Upper lobe of left lung (tissue), 6 donors: ENCODE measurements around the gene ADAMTS16. TPM values are rescaled to one million over a fixed set of nuclear protein-coding genes. Genes with fewer than 3 reads are reported as not detected.

Experiments used
- ATAC-seq, 2 donors: fragments of 200-7000 bp; cut with Tn5 transposase; one replicate each; pipeline ENCODE4 v1.9.1; 2022; ENCODE audit warnings: mild to moderate bottlenecking in 2 of 2, moderate library complexity in 2 of 2; ENCODE audit not compliant: low FRiP score in 2 of 2
- DNase-seq, 2 donors: peaks; one replicate each; pipeline ENCODE4 v3.0.0-alpha.2; 2019 to 2020
- H3K27ac ChIP-seq, 4 donors: fragments of 200-600 bp; sonication (generic); one replicate each; pipeline ENCODE4 v1.5.1; 2016 to 2019
- H3K27me3 ChIP-seq, 4 donors: fragments of 200-600 bp; sonication (generic); one replicate each; pipeline ENCODE4 v1.5.1; 2017 to 2019
- H3K36me3 ChIP-seq, 4 donors: fragments of 200-600 bp; sonication (generic); one replicate each; pipeline ENCODE4 v1.5.1; 2016 to 2019
- H3K4me1 ChIP-seq, 4 donors: fragments of 200-600 bp; sonication (generic); one replicate each; pipeline ENCODE4 v1.5.1; 2018 to 2019
- H3K4me3 ChIP-seq, 4 donors: fragments of 200-600 bp; sonication (generic); one replicate each; pipeline ENCODE4 v1.5.1; 2017 to 2019; ENCODE audit warnings: mild to moderate bottlenecking in 2 of 4, moderate library complexity in 1 of 4
- H3K9me3 ChIP-seq, 4 donors: fragments of 200-600 bp; sonication (generic); one replicate each; pipeline ENCODE4 v1.5.1; 2018 to 2019
- CTCF ChIP-seq, 6 experiments: fragments of 450-650 bp in 4 of 6; fragments of 200-600 bp in 2 of 6; sonication (generic) in 2 of 6; IDR thresholded peaks; one replicate each; pipeline ENCODE4 v1.5.1; 2016 to 2019; ENCODE audit warnings: antibody characterized with exemption in 6 of 6
- EP300 ChIP-seq, 4 donors: sonication (generic); formaldehyde crosslinking; IDR thresholded peaks; one replicate each; pipeline ENCODE4 v1.5.1; 2017; ENCODE audit warnings: antibody characterized with exemption in 4 of 4, control low read depth in 2 of 4
- POLR2A ChIP-seq, 4 donors: fragments of 450-650 bp; IDR thresholded peaks; one replicate each; pipeline ENCODE4 v1.5.1; 2016 to 2017; ENCODE audit warnings: antibody characterized with exemption in 4 of 4, mild to moderate bottlenecking in 2 of 4
- POLR2AphosphoS5 ChIP-seq, 2 donors: sonication (generic); formaldehyde crosslinking; IDR thresholded peaks; one replicate each; pipeline ENCODE4 v1.5.1; 2017; ENCODE audit warnings: antibody characterized with exemption in 2 of 2
- WGBS, 2 donors: methylation state at CpG; one replicate each; pipeline ENCODE4 v1.1.5; 2017 to 2018; 5-methylcytosine and 5-hydroxymethylcytosine counted together
- small RNA-seq, 4 donors: library from RNA; depleted of rRNA; stranded (forward); fragments of <200 nt; gene quantifications; one replicate each; pipeline ENCODE3, GENCODE V24; 2016
- total RNA-seq, 6 donors: library from RNA; depleted of rRNA in 4 of 6; stranded (reverse); fragments of >200 nt in 4 of 6; gene quantifications; one replicate each; pipeline versions ENCODE4 v1.1.0 to v1.2.1, GENCODE V29; 2016 to 2021
- donor health status: DM: no; HTN: no; CAD: no; lungs with moderate emphysema.
- donor health status: DM: no; HTN: yes; CAD: no; lungs with severe emphysema.

The ADAMTS16 gene
- total RNA-seq, 6 donors from 2014 or later = 0.29 to 3.0 TPM; not detected in 4

DNA sequence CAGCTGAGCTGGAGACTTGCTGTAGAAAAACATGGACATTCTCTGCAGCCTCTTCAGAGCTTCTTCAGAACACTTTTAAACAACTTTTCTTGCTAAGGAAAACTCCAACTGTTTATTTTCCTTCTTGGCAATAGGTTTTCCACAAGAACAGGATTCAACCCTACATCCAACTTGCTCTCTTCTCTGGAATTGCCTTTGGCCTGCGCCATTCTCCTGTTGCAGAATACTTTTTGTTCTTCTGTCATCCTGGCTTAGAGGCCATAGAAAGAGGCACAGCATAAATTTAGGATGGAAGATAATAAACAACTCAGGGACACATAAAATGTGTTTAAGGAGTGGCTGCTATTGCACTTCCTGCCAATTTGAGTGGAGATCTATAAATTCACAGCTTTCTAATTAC lies 227.6 kb downstream of the ADAMTS16 start:
- Histone ChIP-seq H3K4me1 (peaks cover 0 to 5% (median 0%) of the 10 kb centered on the region in 4 donors), H3K27me3 (no peaks in the 10 kb centered on the region), H3K36me3 (no peaks in the 10 kb centered on the region), H3K27ac (no peak overlapping the region), H3K9me3 (no peaks in the 10 kb centered on the region), H3K4me3 (no peak overlapping the region)
- no peak for ATAC-seq
- WGBS, 2 donors = 63 to 81% methylated on average over 1 of the region's 1 CpG
- DNase-seq = no peak
- TF ChIP-seq POLR2AphosphoS5 (IDR thresholded peaks at IDR 0.05) = no peak
- TF ChIP-seq CTCF (IDR thresholded peaks at IDR 0.05) = no peak
- TF ChIP-seq POLR2A (IDR thresholded peaks at IDR 0.05) = no peak
- no peak for TF ChIP-seq EP300 (IDR thresholded peaks at IDR 0.05)

- TF ChIP-seq POLR2A (IDR thresholded peaks at IDR 0.05) = no peak
- no peak for TF ChIP-seq POLR2AphosphoS5 (IDR thresholded peaks at IDR 0.05)
- no peak for TF ChIP-seq EP300 (IDR thresholded peaks at IDR 0.05)
- TF ChIP-seq CTCF (IDR thresholded peaks at IDR 0.05) = no peak
- DNase-seq = no peak
- peaks cover 0 to 5% (median 0%) of the 10 kb centered on the region in 4 donors for H3K4me1 ChIP-seq
- no peak for ATAC-seq
- H3K27me3 ChIP-seq = no peaks in the 10 kb centered on the region
- no peaks in the 10 kb centered on the region for H3K36me3 ChIP-seq
- no peak overlapping the region for H3K27ac ChIP-seq
- no peak overlapping the region for H3K4me3 ChIP-seq
- H3K9me3 ChIP-seq = no peaks in the 10 kb centered on the region
- WGBS, 2 donors = 71 to 82% methylated on average over 4 of the region's 4 CpGs
These were observed 229.0 kb downstream of the ADAMTS16 start for GRCh38 chr5:5369051-5369605.

Small RNA genes within 50 kb of the gene (small RNA-seq; reads per million reads assigned to genes)
- gene RN7SKP73 = 0 reads per million in 4 donors
